ENCODE data around the gene ADGRD1.
"Not testable (repeated sequence)": the region's sequence is repeated elsewhere in the genome, so short reads cannot be mapped to it uniquely, and the experiment has no call there.

The ADGRD1 gene

DNA sequence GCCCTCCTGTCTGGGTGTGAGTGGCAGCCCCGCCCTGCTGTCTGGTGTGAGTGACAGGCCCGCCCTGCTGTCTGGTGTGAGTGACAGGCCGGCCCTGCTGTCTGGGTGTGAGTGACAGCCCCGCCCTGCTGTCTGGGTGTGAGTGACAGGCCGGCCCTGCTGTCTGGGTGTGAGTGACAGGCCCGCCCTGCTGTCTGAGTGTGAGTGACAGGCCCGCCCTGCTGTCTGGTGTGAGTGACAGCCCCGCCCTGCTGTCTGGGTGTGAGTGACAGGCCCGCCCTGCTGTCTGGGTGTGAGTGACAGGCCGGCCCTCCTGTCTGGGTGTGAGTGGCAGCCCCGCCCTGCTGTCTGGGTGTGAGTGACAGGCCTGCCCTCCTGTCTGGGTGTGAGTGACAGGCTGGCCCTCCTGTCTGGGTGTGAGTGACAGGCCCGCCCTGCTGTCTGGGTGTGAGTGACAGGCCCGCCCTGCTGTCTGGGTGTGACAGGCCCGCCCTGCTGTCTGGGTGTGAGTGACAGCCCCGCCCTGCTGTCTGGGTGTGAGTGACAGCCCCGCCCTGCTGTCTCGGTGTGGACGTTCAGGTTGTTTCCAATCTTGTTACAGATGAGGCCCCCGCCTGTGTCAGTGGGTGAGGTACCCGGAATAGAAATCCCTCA is 175.4 kb downstream of the ADGRD1 start:
- not testable (repeated sequence) for DNase-seq

DNA sequence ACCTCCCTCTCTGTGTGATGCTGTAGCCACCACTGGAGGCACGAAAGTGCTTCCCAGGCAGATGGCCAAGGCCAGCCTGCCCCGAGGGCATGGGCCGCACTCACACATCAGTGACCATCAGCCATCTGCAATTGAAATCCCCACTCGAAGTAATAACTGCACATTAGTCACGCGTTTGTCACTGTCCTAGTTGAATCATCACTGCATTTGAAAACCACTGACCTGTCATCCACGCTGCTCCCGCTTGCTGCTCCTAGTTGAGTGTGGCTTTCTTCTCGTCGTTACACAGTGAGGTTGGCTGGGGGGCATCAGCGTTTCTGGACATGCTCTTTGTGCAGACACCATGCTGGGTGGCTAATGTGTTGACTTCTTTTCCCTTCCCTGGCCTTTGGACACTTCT is 176.1 kb downstream of the ADGRD1 start:
- no peak for DNase-seq

GRCh38 chr12:131130311-131130911 is 176.7 kb downstream of the ADGRD1 start:
- DNase-seq: no peak

- no peak for DNase-seq
Observed at GRCh38 chr12:131131077-131131807, 177.5 kb downstream of the ADGRD1 start.

DNA sequence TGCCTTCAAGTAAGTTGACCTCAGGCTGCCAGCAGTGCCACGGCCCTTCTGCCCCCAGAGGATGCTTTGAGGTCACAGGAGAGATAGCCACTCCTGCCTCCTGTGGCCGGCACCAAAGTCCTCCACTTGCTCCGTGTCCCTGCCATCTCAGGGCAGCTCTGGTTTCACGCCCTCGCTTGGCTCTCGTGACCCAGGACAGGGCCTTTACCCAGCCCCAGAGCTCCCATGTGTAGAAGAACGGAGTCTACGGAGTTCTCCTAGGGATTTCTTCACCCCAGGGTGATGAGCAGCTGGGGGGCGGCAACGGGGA is 178.1 kb downstream of the ADGRD1 start:
- no peak for DNase-seq

- no peak for DNase-seq
Observed at GRCh38 chr12:131132118-131132892, 178.6 kb downstream of the ADGRD1 start.

DNA sequence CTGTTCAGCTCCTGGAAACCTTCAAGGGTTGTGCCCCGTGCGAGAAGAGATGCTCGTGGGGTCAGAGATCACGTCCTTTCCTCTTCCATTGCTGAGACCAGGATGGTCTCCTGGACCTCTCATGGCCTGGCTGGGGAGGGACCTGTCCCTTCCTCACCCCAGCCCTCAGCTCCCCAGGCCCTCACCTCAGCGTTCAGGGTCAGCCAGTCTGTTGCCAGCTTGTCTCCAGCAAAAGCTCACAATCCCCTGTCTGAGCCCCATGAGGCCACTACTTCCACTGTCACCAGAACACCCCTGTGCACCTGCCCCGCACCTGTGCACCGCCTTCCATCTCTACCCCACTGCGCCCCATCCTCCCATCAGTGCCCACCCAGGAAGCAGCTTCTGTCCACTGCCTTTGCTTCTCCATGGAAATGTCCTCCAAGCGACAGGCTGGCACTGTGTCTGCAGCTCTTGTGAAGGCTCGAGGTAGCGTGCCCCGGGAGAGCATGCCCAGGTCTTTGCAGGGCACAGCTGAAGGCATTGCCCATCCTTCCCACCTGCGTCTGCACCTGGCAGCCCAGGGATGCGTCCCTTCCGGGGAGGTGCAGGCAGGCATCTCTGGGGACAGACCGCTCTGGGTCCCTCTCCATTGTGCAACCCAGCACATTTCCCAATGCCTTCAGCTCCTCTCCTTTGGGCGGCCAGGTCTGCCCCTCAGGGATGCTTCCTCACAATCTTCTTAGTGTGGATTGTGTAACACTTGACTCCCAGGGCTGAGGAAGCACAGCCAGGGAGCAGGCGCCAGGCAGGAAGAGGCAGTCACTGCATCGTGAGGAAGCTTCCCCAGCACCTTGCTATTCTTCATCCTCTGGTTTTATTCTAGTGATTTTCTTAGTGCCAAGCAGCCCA is 179.6 kb downstream of the ADGRD1 start:
- DNase-seq: no peak

DNA sequence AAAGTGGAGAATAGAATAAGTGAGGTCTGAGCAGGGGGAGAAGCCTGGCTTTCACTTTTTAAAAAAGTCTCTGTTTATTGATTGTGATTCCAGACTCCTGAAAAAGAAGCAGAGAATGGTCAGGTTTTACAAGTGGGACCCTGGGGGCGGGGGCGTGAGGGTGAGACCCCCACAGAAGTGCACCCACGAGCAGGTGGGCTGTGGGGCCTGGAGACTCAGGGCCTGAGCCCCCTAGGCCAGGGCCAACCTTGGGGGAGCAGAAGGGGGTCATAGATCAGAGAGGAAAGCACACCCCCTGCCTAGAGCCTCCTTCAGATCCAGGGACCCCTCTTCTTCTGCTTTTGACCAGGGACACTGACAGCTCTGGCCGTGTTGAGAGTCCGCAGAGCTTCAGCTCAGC is 180.3 kb downstream of the ADGRD1 start:
- no peak for DNase-seq

- DNase-seq: no peak
Observed at GRCh38 chr12:131134523-131135310, 181.0 kb downstream of the ADGRD1 start.

GRCh38 chr12:131135311-131135785 is 181.6 kb downstream of the ADGRD1 start:
- DNase-seq: no peak

- DNase-seq: no peak
Observed at GRCh38 chr12:131135786-131136538, 182.3 kb downstream of the ADGRD1 start.

GRCh38 chr12:131136539-131136872 is 182.8 kb downstream of the ADGRD1 start:
- DNase-seq: no peak

- no peak for DNase-seq
Observed at GRCh38 chr12:131137009-131137835, 183.5 kb downstream of the ADGRD1 start.

- DNase-seq: no peak
Observed at GRCh38 chr12:131137836-131138637, 184.3 kb downstream of the ADGRD1 start.

- DNase-seq: no peak
Observed at GRCh38 chr12:131138638-131139362, 185.1 kb downstream of the ADGRD1 start.

DNA sequence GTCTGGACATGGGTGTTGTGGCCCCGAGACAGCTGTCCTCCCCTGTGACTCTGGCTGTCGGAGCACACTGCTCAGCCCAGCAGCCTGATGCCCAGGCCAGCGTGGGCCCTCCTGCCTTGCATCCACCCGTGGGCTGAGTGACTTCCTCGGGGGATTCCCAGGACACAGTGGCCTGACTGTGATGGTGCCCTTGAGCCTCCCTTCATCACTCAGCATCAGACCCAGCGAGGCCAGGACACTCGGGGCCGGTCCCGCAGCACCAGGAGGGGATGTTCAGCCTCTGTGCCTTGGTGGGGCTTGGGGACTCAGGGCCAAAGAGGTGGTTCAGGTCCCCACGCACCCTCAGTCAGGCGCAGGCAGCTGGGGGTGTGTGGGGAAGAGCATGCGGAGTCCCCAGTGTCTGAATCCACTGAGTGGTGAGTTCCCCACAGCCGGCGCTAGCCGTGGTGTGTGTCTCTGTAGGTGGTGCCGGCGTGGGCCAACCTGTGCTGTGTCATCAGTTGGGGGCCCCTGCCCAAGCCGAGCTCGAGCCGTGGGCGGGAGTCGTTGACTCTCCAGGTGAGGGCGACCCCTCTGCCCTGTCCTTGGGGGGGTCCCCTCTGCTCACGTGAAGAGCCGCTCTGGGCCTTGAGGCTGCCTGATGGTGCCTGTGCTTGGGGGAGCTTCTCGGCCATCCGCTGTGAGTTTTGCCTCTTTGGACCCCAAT is 185.8 kb downstream of the ADGRD1 start:
- no peak for DNase-seq

- DNase-seq: no peak
Observed at GRCh38 chr12:131140069-131140435, 186.3 kb downstream of the ADGRD1 start.

DNA sequence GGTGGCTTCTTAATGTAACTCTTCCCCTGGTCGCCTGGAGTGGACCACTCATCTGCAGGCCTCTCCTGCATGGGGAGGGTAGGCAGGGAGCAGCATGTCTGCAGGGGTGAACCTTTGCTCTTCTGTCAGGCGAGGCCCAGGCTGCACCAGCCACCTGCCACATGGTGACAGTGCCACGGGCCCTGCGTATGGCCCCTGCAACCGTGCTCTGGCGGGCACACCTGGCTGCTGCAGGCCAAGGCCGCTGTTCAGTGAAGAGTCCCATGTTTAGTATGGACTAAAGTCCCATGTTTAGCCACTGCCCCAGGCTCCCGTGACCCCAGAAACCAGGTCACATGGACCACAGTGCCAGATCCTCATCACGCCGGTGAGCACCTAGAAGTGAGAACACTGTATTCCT is 187.0 kb downstream of the ADGRD1 start:
- no peak for DNase-seq
